ENCODE measurements around the gene LAMA5.

DNA sequence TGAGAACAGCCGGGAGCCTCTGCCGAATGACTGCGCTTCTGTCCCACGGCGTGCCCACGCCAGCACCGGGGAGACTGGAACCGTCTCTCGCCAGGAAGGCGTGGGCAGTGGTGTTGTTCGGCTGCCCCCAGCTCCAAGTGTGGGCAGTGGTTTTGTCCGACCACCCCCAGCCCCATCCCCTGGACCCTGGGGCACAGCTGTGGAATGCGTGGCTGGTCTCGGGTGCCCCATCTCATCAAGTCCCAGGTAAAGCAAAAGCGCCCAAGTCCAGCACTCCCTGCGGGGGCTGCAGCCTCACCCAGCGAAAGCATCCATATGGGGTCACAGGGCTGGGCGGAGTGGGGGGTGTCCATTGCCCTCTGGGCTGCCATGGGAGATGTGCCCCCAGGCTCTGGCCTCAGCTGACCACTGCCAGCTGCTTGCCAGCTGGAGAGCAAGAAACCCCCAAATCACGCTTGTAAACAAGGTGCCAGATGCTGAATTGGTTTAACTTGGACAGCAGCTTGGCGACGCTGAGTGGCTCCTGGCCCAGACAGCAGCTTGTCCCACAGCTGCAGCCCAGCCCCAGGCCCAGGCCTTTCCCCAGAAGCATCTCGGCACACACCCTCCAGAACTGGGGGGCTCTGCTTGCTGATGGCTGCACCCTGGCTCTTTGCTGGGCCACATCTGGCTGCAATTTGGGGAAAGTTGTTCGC is 35.5 kb upstream of the LAMA5 start:
- TF ChIP-seq, protein P1, sequence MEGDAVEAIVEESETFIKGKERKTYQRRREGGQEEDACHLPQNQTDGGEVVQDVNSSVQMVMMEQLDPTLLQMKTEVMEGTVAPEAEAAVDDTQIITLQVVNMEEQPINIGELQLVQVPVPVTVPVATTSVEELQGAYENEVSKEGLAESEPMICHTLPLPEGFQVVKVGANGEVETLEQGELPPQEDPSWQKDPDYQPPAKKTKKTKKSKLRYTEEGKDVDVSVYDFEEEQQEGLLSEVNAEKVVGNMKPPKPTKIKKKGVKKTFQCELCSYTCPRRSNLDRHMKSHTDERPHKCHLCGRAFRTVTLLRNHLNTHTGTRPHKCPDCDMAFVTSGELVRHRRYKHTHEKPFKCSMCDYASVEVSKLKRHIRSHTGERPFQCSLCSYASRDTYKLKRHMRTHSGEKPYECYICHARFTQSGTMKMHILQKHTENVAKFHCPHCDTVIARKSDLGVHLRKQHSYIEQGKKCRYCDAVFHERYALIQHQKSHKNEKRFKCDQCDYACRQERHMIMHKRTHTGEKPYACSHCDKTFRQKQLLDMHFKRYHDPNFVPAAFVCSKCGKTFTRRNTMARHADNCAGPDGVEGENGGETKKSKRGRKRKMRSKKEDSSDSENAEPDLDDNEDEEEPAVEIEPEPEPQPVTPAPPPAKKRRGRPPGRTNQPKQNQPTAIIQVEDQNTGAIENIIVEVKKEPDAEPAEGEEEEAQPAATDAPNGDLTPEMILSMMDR (conservative IDR thresholded peaks at IDR 0.05 in 1 of 2, IDR thresholded peaks at IDR 0.05 in 1 of 2; ENCODE audit: extremely low read depth in 1 of 2, insufficient read depth in 1 of 2, low read depth in 1 of 2, low read length in 2 of 2), result no peak
- TF ChIP-seq EZH2 (IDR thresholded peaks at IDR 0.05; ENCODE audit: borderline replicate concordance, low read length), result no peak

Data from mammary epithelial cell (primary cell).